UCSD-AML1 (cell line): Measurements from ENCODE around the gene RIMKLA.
A peak's percentile ranks its signal among the peaks of the same experiment; 100 is the strongest.

Experiments used
- DNase-seq: peaks from one replicate; lab custom pipeline; 2025; ENCODE audit not compliant: unreplicated experiment; lab: John Stamatoyannopoulos, UW

Gene RIMKLA

GRCh38 chr1:42427240-42427639 lies 46.6 kb downstream of the RIMKLA start:
- no peak for DNase-seq

- no peak for DNase-seq
Observed at GRCh38 chr1:42429603-42430002, 49.0 kb downstream of the RIMKLA start.

GRCh38 chr1:42430286-42431135 lies 49.9 kb downstream of the RIMKLA start:
- DNase-seq = no peak

GRCh38 chr1:42431514-42431913 lies 50.9 kb downstream of the RIMKLA start:
- DNase-seq = no peak

GRCh38 chr1:42432714-42433113 lies 52.1 kb downstream of the RIMKLA start:
- no peak for DNase-seq

GRCh38 chr1:42433369-42433768 lies 52.8 kb downstream of the RIMKLA start:
- no peak for DNase-seq

- no peak for DNase-seq
Observed at GRCh38 chr1:42434340-42434739, 53.7 kb downstream of the RIMKLA start.

GRCh38 chr1:42439940-42440339 lies 59.3 kb downstream of the RIMKLA start:
- no peak for DNase-seq

- DNase-seq = no peak
Observed at GRCh38 chr1:42442662-42443061, 62.1 kb downstream of the RIMKLA start.

GRCh38 chr1:42449256-42449655 lies 68.7 kb downstream of the RIMKLA start:
- DNase-seq = no peak

GRCh38 chr1:42450061-42450460 lies 69.5 kb downstream of the RIMKLA start:
- no peak for DNase-seq

GRCh38 chr1:42453386-42453785 lies 72.8 kb downstream of the RIMKLA start:
- no peak for DNase-seq

GRCh38 chr1:42454403-42454802 lies 73.8 kb downstream of the RIMKLA start:
- DNase-seq = no peak

GRCh38 chr1:42456010-42456753 lies 75.6 kb downstream of the RIMKLA start, which contains the start of the genes PPCS and ZMYND12:
PPCS (plus strand) TSS chr1:42456543; CDS start chr1:42456566, 23 bp downstream.
ZMYND12 (minus strand) TSS chr1:42456022; CDS start chr1:42455997, 25 bp downstream.
- DNase-seq = peak; percentile 87

GRCh38 chr1:42456754-42457089 lies 76.1 kb downstream of the RIMKLA start:
- peak; percentile 81 for DNase-seq

- no peak for DNase-seq
Observed at GRCh38 chr1:42461196-42461595, 80.6 kb downstream of the RIMKLA start.

GRCh38 chr1:42462828-42463763 lies 82.5 kb downstream of the RIMKLA start, which contains the start of gene CCDC30:
CCDC30 (plus strand) TSS chr1:42463286; CDS start chr1:42480552, 17,266 bp downstream.
- DNase-seq = peak; percentile 78

GRCh38 chr1:42463921-42464320 lies 83.3 kb downstream of the RIMKLA start:
- DNase-seq = no peak

- no peak for DNase-seq
Observed at GRCh38 chr1:42466030-42466429, 85.4 kb downstream of the RIMKLA start.

GRCh38 chr1:42469727-42470126 lies 89.1 kb downstream of the RIMKLA start:
- no peak for DNase-seq
